Glutamatergic neuron (in vitro differentiated cells): ENCODE results near the gene AQR. TPM values are rescaled to one million over a fixed set of nuclear protein-coding genes. Genes with fewer than 3 reads are reported as not detected.
"Not testable (repeated sequence)": the region's sequence is repeated elsewhere in the genome, so short reads cannot be mapped to it uniquely, and the experiment has no call there.

Experiments used
- DNase-seq: peaks from one replicate; pipeline ENCODE4 v3.0.0; 2022
- H3K27ac Mint-ChIP-seq: one replicate; pipeline ENCODE4 v1.8.0; 2020; ENCODE audit warnings: mild to moderate bottlenecking, mixed read lengths, inconsistent platforms; ENCODE audit not compliant: unreplicated experiment
- H3K27me3 Mint-ChIP-seq: one replicate; pipeline ENCODE4 v1.8.0; 2020; ENCODE audit warnings: mild to moderate bottlenecking, moderate library complexity, mixed read lengths, inconsistent platforms; ENCODE audit not compliant: unreplicated experiment
- H3K36me3 Mint-ChIP-seq: one replicate; pipeline ENCODE4 v1.8.0; 2020; ENCODE audit warnings: mild to moderate bottlenecking, mixed read lengths, inconsistent platforms; ENCODE audit not compliant: unreplicated experiment
- H3K4me1 Mint-ChIP-seq: one replicate; pipeline ENCODE4 v1.8.0; 2020; ENCODE audit warnings: mild to moderate bottlenecking, low read depth, mixed read lengths, inconsistent platforms; ENCODE audit not compliant: unreplicated experiment
- H3K4me3 Mint-ChIP-seq: one replicate; pipeline ENCODE4 v1.8.0; 2020; ENCODE audit warnings: mild to moderate bottlenecking, mixed read lengths, inconsistent platforms; ENCODE audit not compliant: unreplicated experiment
- H3K9me3 Mint-ChIP-seq: one replicate; pipeline ENCODE4 v1.8.0; 2020; ENCODE audit warnings: mild to moderate bottlenecking, moderate library complexity, mixed read lengths, inconsistent platforms; ENCODE audit not compliant: unreplicated experiment
- CTCF ChIP-seq: fragments of 200-600 bp; sonication (generic); IDR thresholded peaks from one replicate; pipeline ENCODE4 v1.5.0; 2021; ENCODE audit not compliant: partially characterized antibody, unreplicated experiment
- total RNA-seq: library from RNA; stranded (reverse); fragmentation: NEBNext Ultra II Directional; extraction: Animal tissue kit (Norgen Biotek cat#: 25700); gene quantifications from one replicate; pipeline ENCODE4 v1.2.1, GENCODE V29; 2021; ENCODE audit not compliant: unreplicated experiment

Gene AQR
- total RNA-seq, 1 donor from 2014 or later = 36.8 TPM

- Mint-ChIP-seq H3K36me3 (peaks cover 7% of the 10 kb centered on the region), H3K9me3 (no peaks in the 10 kb centered on the region), H3K4me3 (no peak overlapping the region), H3K27me3 (no peaks in the 10 kb centered on the region), H3K4me1 (peaks cover 1% of the 10 kb centered on the region), H3K27ac (no peak overlapping the region)
- DNase-seq = no peak
- TF ChIP-seq CTCF = no peak
Measured at GRCh38 chr15:34943711-34944110, 25.8 kb downstream of the AQR start.

- not testable (repeated sequence) for H3K27ac Mint-ChIP-seq, DNase-seq, H3K4me1 Mint-ChIP-seq, H3K9me3 Mint-ChIP-seq, H3K36me3 Mint-ChIP-seq, H3K4me3 Mint-ChIP-seq, H3K27me3 Mint-ChIP-seq
Measured at GRCh38 chr15:34943264-34943663, 26.3 kb downstream of the AQR start.

- Mint-ChIP-seq H3K27ac (no peak overlapping the region), H3K4me3 (no peak overlapping the region), H3K9me3 (no peaks in the 10 kb centered on the region), H3K27me3 (no peaks in the 10 kb centered on the region), H3K36me3 (peaks cover 1% of the 10 kb centered on the region), H3K4me1 (peaks cover under 1% of the 10 kb centered on the region)
- TF ChIP-seq CTCF = no peak
- DNase-seq = no peak
Measured at GRCh38 chr15:34942363-34942762, 27.2 kb downstream of the AQR start.

GRCh38 chr15:34941831-34942230 lies 27.7 kb downstream of the AQR start:
- Mint-ChIP-seq H3K36me3 (no peaks in the 10 kb centered on the region), H3K4me1 (no peaks in the 10 kb centered on the region), H3K27me3 (no peaks in the 10 kb centered on the region), H3K4me3 (no peak overlapping the region), H3K27ac (no peak overlapping the region), H3K9me3 (no peaks in the 10 kb centered on the region)
- DNase-seq = no peak
- TF ChIP-seq CTCF = no peak

- no peaks in the 10 kb centered on the region for H3K36me3 Mint-ChIP-seq
Measured at GRCh38 chr15:34941185-34941698, 28.3 kb downstream of the AQR start.

More at GRCh38 chr15:34941185-34941698, 28.3 kb downstream of the AQR start:
- TF ChIP-seq CTCF = no peak
- no peak for DNase-seq
- no peaks in the 10 kb centered on the region for H3K27me3 Mint-ChIP-seq
- H3K4me1 Mint-ChIP-seq = no peaks in the 10 kb centered on the region
- H3K4me3 Mint-ChIP-seq = no peak overlapping the region
- no peaks in the 10 kb centered on the region for H3K9me3 Mint-ChIP-seq
- H3K27ac Mint-ChIP-seq = no peak overlapping the region
